Measurements from ENCODE around the gene ARNT2. TPM values are rescaled to one million over a fixed set of nuclear protein-coding genes. Genes with fewer than 3 reads are reported as not detected.

The ARNT2 gene
- total RNA-seq, 1 experiment from 2014 or later: 16.8 TPM

- H3K36me3 ChIP-seq (ENCODE audit: control insufficient read depth, insufficient read depth, low read length): no peaks in the 10 kb centered on the region
- ChIA-PET POLR2A (no interaction called here), CTCF (no interaction called here)
- no peak for ATAC-seq
- 0 out of 2 replicates have a peak, but pooled peaks cover 4% of the 10 kb centered on the region for H3K9me3 ChIP-seq (ENCODE audit: control insufficient read depth, insufficient read depth, low read depth, low read length)
- intact Hi-C loops (cut with micrococcal nuclease; ENCODE audit: unreplicated experiment): no loop called here
- TF ChIP-seq REST (IDR thresholded peaks at IDR 0.05; ENCODE audit: insufficient read depth in 1 of 2, low read depth in 2 of 2, low read length in 1 of 2) (no peak), TCF7L2 (IDR thresholded peaks at IDR 0.05; ENCODE audit: low read depth, low read length) (no peak), POLR2AphosphoS5 (IDR thresholded peaks at IDR 0.05; ENCODE audit: low read depth, low read length) (no peak), CTCF (IDR thresholded peaks at IDR 0.05) (no peak), SIN3A (IDR thresholded peaks at IDR 0.05; ENCODE audit: borderline replicate concordance, insufficient read depth, low read depth, low read length) (no peak)
- H3K4me1 ChIP-seq (ENCODE audit: control insufficient read depth, insufficient read depth, low read length): no peaks in the 10 kb centered on the region
- in situ Hi-C loops (cut with HindIII; ENCODE audit: low pct_unique_long_range_greater_than_20kb, low sequenced_read_pairs): no loop called here
- no TSS peak for BruUV-seq (replicated peaks)
- H3K27ac ChIP-seq (ENCODE audit: low read length): no peak overlapping the region
- DNase-seq (ENCODE audit: low read depth, low spot score): no peak
- H3K4me3 ChIP-seq (ENCODE audit: low read depth in 2 of 2, low read length in 2 of 2): no peak overlapping the region
- H3K27me3 ChIP-seq (ENCODE audit: control insufficient read depth, insufficient read depth, low read length): peaks cover 5% of the 10 kb centered on the region
Observed at GRCh38 chr15:80530737-80531365, 126.7 kb downstream of the ARNT2 start.

GRCh38 chr15:80531388-80531787 lies 127.2 kb downstream of the ARNT2 start:
- BruUV-seq (replicated peaks): no TSS peak
- intact Hi-C loops (cut with micrococcal nuclease; ENCODE audit: unreplicated experiment): no loop called here
- Histone ChIP-seq H3K27ac (ENCODE audit: low read length) (no peak overlapping the region), H3K9me3 (ENCODE audit: control insufficient read depth, insufficient read depth, low read depth, low read length) (0 out of 2 replicates have a peak, but pooled peaks cover 4% of the 10 kb centered on the region), H3K4me1 (ENCODE audit: control insufficient read depth, insufficient read depth, low read length) (no peaks in the 10 kb centered on the region), H3K27me3 (ENCODE audit: control insufficient read depth, insufficient read depth, low read length) (peaks cover 5% of the 10 kb centered on the region), H3K36me3 (ENCODE audit: control insufficient read depth, insufficient read depth, low read length) (no peaks in the 10 kb centered on the region), H3K4me3 (ENCODE audit: low read depth in 2 of 2, low read length in 2 of 2) (no peak overlapping the region)
- in situ Hi-C loops (cut with HindIII; ENCODE audit: low pct_unique_long_range_greater_than_20kb, low sequenced_read_pairs): no loop called here
- DNase-seq (ENCODE audit: low read depth, low spot score) (no peak), ATAC-seq (no peak)
- ChIA-PET CTCF (no interaction called here), POLR2A (no interaction called here)
- no peak for TF ChIP-seq SIN3A (IDR thresholded peaks at IDR 0.05; ENCODE audit: borderline replicate concordance, insufficient read depth, low read depth, low read length)
- TF ChIP-seq TCF7L2 (IDR thresholded peaks at IDR 0.05; ENCODE audit: low read depth, low read length): no peak
- no peak for TF ChIP-seq CTCF (IDR thresholded peaks at IDR 0.05)
- no peak for TF ChIP-seq POLR2AphosphoS5 (IDR thresholded peaks at IDR 0.05; ENCODE audit: low read depth, low read length)
